GM12878 (cell line): ENCODE measurements around the gene ERMARD.

Source experiments
- CTCF ChIP-seq, 3 experiments: IDR thresholded peaks in 2 of 3; conservative IDR thresholded peaks in 1 of 3; 2 replicates each; pipeline ENCODE4 v1.5.1; 2011; ENCODE audit warnings: low read depth in 3 of 3, low read length in 3 of 3, mild to moderate bottlenecking in 3 of 3, control low read depth in 2 of 3, moderate library complexity in 2 of 3, inconsistent platforms in 1 of 3, mixed read lengths in 1 of 3; ENCODE audit not compliant: control insufficient read depth in 2 of 3, insufficient read depth in 1 of 3; ENCODE audit errors: extremely low read depth in 1 of 3
- FOS ChIP-seq: IDR thresholded peaks from 3 replicates; pipeline ENCODE4 v1.6.1; 2011; ENCODE audit warnings: borderline replicate concordance; ENCODE audit not compliant: insufficient read length; ENCODE audit errors: extremely low read depth

GRCh38 chr6:169827290-169827717 lies 75.9 kb downstream of the ERMARD start:
- TF ChIP-seq FOS, result no peak
- no peak for TF ChIP-seq CTCF (IDR thresholded peaks at IDR 0.05 in 2 of 3, conservative IDR thresholded peaks at IDR 0.05 in 1 of 3; ENCODE audit: control insufficient read depth in 2 of 3, extremely low read depth in 1 of 3, insufficient read depth in 1 of 3, low read depth in 3 of 3, low read length in 3 of 3)
